ENCODE results near the gene SMIM13.
"Not testable (repeated sequence)": the region's sequence is repeated elsewhere in the genome, so short reads cannot be mapped to it uniquely, and the experiment has no call there.

Gene SMIM13

DNA sequence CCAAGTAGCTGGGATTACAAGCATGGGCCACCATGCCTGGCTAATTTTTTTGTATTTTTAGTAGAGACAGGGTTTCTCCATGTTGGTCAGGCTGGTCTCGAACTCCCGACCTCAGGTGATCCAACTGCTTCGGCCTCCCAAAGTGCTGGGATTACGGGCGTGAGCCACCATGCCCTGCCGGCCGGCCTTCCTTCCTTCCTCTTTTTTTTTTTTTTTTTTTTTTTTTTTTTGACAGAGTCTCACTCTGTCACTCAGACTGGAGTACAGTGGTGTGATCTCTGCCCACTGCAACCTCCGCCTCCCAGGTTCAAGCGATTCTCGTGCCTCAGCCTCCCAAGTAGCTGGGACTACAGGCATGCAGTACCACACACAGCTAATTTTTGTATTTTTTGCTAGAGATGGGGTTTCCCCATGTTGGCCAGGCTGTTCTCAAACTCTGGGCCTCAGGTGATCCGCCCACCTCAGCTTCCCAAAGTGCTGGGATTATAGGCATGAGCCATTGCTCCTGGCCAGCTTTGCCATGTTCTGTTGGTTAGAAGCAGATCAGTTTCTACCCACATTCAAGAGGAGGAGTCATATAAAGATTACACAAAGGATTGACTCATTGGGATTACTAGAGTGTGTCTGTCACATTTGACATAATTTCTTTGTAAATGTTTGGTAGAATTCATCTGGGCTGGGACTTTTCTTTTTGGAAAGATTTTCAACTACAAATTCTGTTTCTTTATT lies 22.3 kb downstream of the SMIM13 start:
- peaks cover 16% of the 10 kb centered on the region for H3K4me1 Mint-ChIP-seq
- DNase-seq, H3K4me3 Mint-ChIP-seq, H3K36me3 Mint-ChIP-seq, H3K9me3 Mint-ChIP-seq, CTCF ChIA-PET, H3K27ac Mint-ChIP-seq, H3K27me3 Mint-ChIP-seq: not testable (repeated sequence)

DNA sequence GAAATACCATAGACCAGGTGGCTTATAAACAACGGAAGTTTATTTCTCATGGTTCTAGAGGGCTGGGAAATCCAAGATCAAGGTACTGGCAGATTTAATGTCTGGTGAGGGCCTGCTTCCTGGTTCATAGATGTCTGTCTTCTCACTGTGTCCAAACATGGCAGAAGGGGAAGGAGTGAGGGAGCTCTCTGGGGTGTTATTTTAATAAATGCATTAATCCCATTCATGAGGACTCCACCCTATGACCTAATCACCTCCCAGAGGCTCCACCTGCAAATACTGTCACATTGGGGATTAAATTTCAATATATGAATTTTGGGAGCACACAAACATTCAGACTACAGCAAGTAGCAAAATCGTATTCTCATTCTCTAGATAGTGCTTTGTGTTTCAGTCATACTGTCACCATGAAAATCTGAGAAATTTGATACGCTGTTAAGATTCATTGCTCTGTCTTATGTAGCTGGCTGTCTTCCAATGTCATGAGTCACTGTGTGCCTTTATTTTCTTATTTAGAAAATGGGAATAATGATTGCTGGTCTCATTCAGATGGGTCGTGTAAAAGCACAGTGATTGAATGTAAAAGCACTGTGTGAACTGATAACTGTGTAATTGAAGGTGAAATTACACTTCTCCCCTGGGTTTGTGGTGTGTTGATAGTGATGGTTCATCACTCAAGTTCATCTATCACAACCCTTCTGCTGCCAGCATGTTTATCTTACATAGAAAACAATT lies 26.8 kb downstream of the SMIM13 start:
- H3K4me1 Mint-ChIP-seq, result peaks cover 3% of the 10 kb centered on the region
- H3K36me3 Mint-ChIP-seq, result peaks cover 1% of the 10 kb centered on the region
- H3K4me3 Mint-ChIP-seq, result no peak overlapping the region
- H3K27me3 Mint-ChIP-seq, result no peaks in the 10 kb centered on the region
- no peak overlapping the region for H3K27ac Mint-ChIP-seq
- H3K9me3 Mint-ChIP-seq, result no peaks in the 10 kb centered on the region
- CTCF ChIA-PET, result interaction anchor here (1.1 kb wide), 1 partner anchor 12 kb away, joined by 3 read pairs; no protein-coding TSS in a partner anchor
- DNase-seq, result no peak

DNA sequence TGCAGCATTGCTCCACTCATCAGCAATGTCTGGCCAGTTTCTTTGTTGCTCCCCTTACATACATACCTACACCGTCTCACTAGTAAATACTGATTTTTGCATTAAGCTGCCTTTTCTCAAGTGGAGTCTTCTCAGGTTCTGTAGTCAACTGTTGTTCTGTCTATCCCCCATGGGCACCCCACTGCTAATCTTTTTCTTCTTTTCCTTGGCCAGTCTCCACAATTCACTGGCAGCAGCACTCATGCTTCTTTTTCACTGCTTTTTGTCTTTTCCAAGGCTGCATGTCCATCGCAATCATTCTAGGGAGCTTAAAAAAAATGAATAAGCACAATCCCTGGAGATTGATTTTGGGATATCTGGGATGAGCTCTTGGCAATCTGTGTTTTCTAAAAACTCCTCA lies 28.2 kb downstream of the SMIM13 start:
- H3K27ac Mint-ChIP-seq, result no peak overlapping the region
- DNase-seq, result no peak
- CTCF ChIA-PET, result no interaction called here
- H3K27me3 Mint-ChIP-seq, result no peaks in the 10 kb centered on the region
- H3K36me3 Mint-ChIP-seq, result peaks cover 9% of the 10 kb centered on the region
- H3K4me1 Mint-ChIP-seq, result peaks cover 3% of the 10 kb centered on the region
- H3K4me3 Mint-ChIP-seq, result no peak overlapping the region
- peaks cover 2% of the 10 kb centered on the region for H3K9me3 Mint-ChIP-seq

DNA sequence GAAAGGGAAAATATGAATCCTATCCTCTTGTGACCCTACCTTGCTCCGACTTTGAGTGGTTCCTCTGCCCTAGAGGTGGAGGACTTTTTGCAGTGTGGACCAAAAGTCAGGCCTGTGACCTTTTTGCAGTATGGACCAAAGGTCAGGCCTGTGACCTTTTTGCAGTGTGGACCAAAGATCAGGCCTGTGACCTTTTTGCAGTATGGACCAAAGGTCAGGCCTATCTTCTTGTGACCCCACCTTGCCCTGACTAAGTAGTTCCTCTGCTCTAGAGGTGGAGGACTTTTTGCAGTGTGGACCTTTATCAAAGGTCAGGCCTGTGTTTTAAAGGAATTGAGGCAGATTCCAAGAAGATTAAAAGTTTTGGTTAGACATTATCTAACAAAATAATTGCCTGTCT lies 28.7 kb downstream of the SMIM13 start:
- no peaks in the 10 kb centered on the region for H3K27me3 Mint-ChIP-seq
- CTCF ChIA-PET, result no interaction called here
- H3K27ac Mint-ChIP-seq, result no peak overlapping the region
- peaks cover 3% of the 10 kb centered on the region for H3K4me1 Mint-ChIP-seq
- no peak overlapping the region for H3K4me3 Mint-ChIP-seq
- H3K36me3 Mint-ChIP-seq, result peaks cover 12% of the 10 kb centered on the region
- DNase-seq, result no peak
- H3K9me3 Mint-ChIP-seq, result peaks cover 2% of the 10 kb centered on the region

DNA sequence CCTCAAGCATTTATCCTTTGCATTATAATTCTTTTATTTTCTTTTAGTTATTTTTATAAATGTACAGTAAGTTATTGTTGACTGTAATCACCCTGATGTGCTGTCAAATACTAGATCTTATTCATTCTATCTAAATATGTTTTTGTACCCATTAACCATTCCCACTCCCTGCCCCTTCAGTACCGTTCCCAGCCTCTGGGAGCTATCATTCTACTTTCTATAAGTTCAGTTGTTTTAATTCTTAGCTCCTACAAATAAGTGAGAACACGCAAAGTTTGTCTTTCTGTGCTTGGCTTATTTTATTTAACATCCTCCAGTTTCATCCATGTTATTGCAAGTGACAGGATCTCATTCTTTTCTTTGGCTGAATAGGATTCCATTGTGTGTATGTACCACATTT lies 30.3 kb downstream of the SMIM13 start:
- Mint-ChIP-seq H3K27me3 (no peaks in the 10 kb centered on the region), H3K36me3 (peaks cover 15% of the 10 kb centered on the region), H3K4me3 (no peak overlapping the region), H3K4me1 (peaks cover 3% of the 10 kb centered on the region), H3K9me3 (peaks cover 2% of the 10 kb centered on the region), H3K27ac (no peak overlapping the region)
- CTCF ChIA-PET, result interaction anchor here (0.7 to 1.0 kb wide), 2 partner anchors 13 to 373 kb away, joined by 3 to 4 read pairs; no protein-coding TSS in a partner anchor
- DNase-seq, result no peak

DNA sequence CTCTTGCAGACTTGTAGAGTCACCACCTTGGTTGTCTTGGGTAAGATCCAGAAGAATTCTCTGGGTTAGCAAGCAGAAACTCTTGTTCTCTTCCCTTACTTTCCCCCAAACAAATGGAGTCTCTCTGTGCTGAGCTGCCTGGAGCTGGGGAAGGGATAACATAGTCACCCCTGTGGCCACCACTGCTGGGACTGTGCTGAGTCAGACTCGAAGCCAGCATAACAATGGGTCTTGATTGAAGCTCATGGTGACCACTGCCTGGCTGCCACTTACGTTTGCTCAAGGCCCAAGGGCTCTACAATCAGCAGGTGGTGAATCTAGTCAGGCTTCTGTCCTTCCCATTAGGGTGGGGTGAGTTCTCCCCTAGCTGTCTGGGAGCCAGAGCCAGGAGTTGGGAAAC lies 33.2 kb downstream of the SMIM13 start:
- Mint-ChIP-seq H3K4me3 (no peak overlapping the region), H3K9me3 (peaks cover 2% of the 10 kb centered on the region), H3K36me3 (peaks cover 16% of the 10 kb centered on the region), H3K4me1 (peaks cover 8% of the 10 kb centered on the region), H3K27me3 (no peaks in the 10 kb centered on the region), H3K27ac (no peak overlapping the region)
- no peak for DNase-seq
- CTCF ChIA-PET, result interaction anchor here (0.7 kb wide), 1 partner anchor 9 kb away, joined by 3 read pairs; no protein-coding TSS in a partner anchor

DNA sequence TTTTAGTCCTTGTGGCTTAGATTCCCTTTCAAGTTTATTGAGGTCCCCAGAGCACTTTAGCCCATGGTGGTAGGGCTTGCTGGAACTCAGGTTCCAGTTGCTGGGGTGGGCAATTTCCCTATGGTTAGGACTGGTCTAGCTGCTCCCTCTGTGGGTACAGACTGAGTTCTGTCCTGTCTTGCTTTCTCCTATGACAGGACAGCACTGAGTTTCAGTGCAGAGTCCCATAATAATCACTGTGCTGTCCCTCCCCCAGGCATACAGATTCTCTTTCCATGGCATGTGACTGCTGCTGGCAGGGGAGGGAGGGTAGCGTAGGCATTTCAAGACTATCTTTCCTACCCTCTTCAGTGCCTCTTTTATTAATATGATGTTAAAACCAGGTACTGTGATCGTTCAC lies 35.0 kb downstream of the SMIM13 start:
- Mint-ChIP-seq H3K4me1 (peaks cover 8% of the 10 kb centered on the region), H3K36me3 (peaks cover 16% of the 10 kb centered on the region), H3K27ac (no peak overlapping the region), H3K27me3 (no peaks in the 10 kb centered on the region), H3K9me3 (peaks cover 2% of the 10 kb centered on the region), H3K4me3 (no peak overlapping the region)
- CTCF ChIA-PET, result no interaction called here
- DNase-seq, result no peak

DNA sequence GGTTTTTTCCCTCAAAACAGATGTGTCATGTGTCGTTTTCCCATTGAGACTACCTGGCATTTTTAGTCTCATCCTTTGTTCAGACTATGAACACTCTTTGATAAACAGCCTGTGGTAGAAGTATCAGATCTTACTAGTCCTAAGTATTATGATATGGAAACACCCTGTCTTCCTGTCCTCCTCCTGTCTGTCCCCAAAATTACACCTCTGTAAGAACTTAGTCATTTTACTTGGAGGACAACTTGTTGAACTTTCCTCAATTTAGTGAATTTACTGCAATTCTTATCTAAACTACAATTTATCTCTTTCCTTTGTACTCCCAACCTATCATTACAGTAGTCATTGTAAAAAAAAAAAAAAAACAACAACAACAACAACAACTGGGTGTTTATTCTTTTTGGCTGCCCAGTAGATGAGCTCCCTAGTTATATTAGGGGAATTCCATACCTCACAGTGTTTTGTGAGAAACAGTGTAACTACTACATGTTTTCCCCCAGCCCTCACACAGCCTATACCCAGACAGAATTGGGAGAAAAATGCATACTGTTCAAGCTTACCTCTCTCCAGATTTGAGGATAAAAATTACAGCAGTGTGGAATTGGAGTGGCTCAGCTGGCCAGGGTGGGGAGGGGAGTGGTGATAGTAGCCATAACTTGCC lies 36.4 kb downstream of the SMIM13 start:
- Mint-ChIP-seq H3K4me3 (no peak overlapping the region), H3K36me3 (peaks cover 20% of the 10 kb centered on the region), H3K9me3 (peaks cover 2% of the 10 kb centered on the region), H3K27ac (no peak overlapping the region), H3K4me1 (peaks cover 6% of the 10 kb centered on the region), H3K27me3 (no peaks in the 10 kb centered on the region)
- CTCF ChIA-PET, result interaction anchor here (1.6 kb wide), 1 partner anchor 14 kb away, joined by 5 read pairs; no protein-coding TSS in a partner anchor
- DNase-seq, result no peak

DNA sequence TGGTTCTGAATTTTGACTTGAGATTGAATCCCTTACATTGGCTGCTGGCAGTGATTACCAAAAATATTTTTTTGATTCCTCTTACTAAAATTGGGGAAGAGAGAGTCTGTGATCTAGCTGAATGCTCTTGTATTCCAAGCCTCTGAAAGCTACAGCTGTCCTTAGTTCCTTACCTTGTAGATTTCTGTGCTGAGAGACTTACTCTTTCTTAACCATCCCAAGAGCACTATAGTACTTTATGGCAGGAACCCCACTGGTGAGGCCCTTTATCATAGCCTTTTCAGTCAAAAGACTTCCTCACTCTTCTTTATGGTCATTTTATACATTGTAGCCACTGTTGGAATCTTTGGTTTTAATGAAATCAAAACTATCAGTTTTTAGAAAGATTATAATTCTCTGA lies 37.0 kb downstream of the SMIM13 start:
- Mint-ChIP-seq H3K4me1 (peaks cover 6% of the 10 kb centered on the region), H3K36me3 (peaks cover 23% of the 10 kb centered on the region), H3K27me3 (no peaks in the 10 kb centered on the region), H3K9me3 (peaks cover 1% of the 10 kb centered on the region), H3K27ac (no peak overlapping the region), H3K4me3 (no peak overlapping the region)
- DNase-seq, result no peak
- CTCF ChIA-PET, result interaction anchor here (1.6 kb wide), 1 partner anchor 13 kb away, joined by 5 read pairs; no protein-coding TSS in a partner anchor

DNA sequence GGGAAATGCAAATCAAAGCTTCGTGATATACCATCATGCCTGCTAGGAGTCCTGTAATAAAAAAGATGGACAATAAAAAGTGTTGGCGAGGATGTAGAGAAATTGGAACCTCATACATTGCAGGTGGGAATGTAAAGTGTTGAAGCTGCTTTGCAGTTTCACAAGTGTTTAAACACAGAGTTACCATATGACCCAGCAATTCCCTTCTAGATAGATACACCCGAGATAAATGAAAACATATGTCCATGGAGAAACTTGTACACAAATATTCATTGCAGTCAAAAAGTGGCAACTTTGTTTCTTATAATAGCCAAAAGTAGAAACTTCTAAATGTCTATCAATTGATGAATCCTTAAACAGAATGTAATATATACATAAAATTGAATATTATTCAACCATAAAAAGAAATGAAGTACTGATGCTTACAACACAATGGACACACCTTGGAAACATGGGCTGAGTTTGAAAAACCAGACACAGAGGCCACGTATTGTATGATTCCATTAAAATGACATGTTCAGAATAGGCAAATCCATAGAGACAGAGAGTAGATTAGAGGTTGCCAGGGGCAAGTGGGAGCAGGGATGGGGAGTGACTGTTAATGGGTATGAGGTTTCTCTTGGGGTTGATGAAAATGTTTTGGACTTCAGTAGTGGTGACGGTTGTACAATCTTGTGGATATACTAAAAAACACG lies 38.7 kb downstream of the SMIM13 start:
- CTCF ChIA-PET, result no interaction called here
- Mint-ChIP-seq H3K9me3 (no peaks in the 10 kb centered on the region), H3K36me3 (peaks cover 17% of the 10 kb centered on the region), H3K4me3 (no peak overlapping the region), H3K27me3 (no peaks in the 10 kb centered on the region), H3K27ac (no peak overlapping the region), H3K4me1 (peaks cover 6% of the 10 kb centered on the region)
- DNase-seq, result no peak

DNA sequence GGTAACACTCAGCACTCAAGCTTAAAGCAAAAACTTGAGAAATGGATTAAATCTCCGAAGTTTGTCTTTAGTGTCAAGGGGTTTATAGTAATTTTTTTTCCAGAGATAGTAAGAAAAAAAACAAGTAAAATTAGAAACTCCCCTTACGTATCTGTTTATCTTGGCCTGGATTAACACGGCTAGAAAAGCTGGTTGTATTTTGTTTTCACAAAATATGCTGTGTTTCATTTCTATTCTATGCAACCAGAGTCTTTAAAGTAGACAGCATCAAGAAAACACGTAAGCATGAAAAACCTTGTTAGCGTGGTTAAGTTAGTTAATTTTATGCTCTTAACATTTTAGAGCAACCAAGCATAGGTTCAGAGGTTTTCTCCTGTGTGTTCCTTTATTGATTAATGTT lies 39.6 kb downstream of the SMIM13 start:
- H3K27ac Mint-ChIP-seq, result no peak overlapping the region
- CTCF ChIA-PET, result no interaction called here
- H3K4me1 Mint-ChIP-seq, result peaks cover 6% of the 10 kb centered on the region
- peaks cover 15% of the 10 kb centered on the region for H3K36me3 Mint-ChIP-seq
- no peak overlapping the region for H3K4me3 Mint-ChIP-seq
- no peaks in the 10 kb centered on the region for H3K9me3 Mint-ChIP-seq
- no peaks in the 10 kb centered on the region for H3K27me3 Mint-ChIP-seq
- no peak for DNase-seq

DNA sequence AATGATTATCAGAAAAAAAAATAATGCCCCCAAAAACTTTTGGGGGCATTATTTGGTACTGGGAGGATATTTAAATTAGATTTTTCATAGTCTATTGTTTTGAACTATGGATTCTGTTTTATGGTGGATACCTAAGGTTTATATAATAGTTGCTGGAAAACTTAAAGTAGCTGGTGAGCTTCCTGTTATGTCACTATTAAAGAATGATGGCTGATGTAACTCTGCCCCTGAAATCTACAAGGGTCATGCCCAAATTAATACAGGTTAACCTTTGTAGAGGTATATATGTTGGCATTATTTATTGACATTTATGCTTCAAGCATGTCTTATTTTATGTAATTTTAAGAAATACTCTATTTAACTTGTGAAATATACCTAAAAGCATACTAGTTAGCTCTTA lies 43.2 kb downstream of the SMIM13 start:
- Mint-ChIP-seq H3K4me3 (no peak overlapping the region), H3K9me3 (no peaks in the 10 kb centered on the region), H3K4me1 (no peaks in the 10 kb centered on the region), H3K27ac (no peak overlapping the region), H3K27me3 (no peaks in the 10 kb centered on the region), H3K36me3 (peaks cover 12% of the 10 kb centered on the region)
- DNase-seq, result no peak
- CTCF ChIA-PET, result interaction anchor here (0.8 to 2.1 kb wide), 2 partner anchors 13 to 359 kb away, joined by 4 to 11 read pairs; no protein-coding TSS in a partner anchor

DNA sequence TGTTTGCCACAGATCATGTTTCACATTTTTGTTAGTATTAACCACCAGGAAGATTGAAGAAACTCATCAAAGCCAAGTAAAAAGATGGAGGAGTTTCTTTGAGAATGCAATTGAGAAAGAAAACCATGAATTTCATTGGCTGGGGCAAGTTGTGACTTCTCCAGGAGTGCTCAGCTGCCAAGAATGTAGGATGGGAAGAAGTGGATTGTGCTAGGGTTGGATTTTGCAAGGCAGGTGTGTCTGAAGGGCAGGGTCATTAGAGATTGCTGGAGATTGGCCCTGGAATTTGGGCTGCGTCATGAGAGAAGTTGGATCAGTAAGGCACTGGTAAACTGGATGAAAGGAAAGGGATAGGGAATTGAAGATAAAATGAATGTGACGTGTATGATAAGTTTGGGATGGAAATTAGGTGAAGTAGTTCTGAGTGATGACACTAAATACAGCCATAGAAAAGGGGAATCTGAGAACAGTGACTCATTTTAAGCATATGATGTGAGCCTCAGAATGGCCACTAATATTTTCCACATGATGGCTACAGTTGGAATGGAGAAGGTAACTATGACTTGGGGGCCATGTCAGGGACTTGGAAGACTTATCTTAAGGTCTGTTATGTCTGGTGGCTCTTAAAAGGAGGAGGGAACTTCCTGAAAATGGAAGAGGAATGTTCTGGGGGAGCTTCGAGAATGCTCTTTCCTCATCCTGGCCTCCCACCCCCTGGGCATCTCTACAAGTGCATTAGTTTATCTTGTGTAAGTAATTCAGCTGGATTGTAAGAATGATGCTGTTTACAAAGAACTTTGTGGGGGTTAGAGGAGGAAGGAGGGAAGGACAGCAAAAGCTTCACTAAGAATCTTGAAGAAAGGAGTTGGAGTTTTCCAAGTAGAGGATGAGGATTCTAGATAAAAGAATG lies 45.7 kb downstream of the SMIM13 start:
- H3K4me1 Mint-ChIP-seq, result no peaks in the 10 kb centered on the region
- H3K36me3 Mint-ChIP-seq, result peaks cover 12% of the 10 kb centered on the region
- CTCF ChIA-PET, result interaction anchor here (0.6 to 1.6 kb wide), 2 partner anchors 32 to 357 kb away, joined by 3 to 6 read pairs; no protein-coding TSS in a partner anchor
- H3K4me3 Mint-ChIP-seq, result no peak overlapping the region
- peaks cover 13% of the 10 kb centered on the region for H3K27me3 Mint-ChIP-seq
- no peak for DNase-seq
- H3K9me3 Mint-ChIP-seq, result no peaks in the 10 kb centered on the region
- H3K27ac Mint-ChIP-seq, result no peak overlapping the region
